HG02852 (cell line): ENCODE measurements around the gene UNC13B.
"Not testable (repeated sequence)": the region's sequence is repeated elsewhere in the genome, so short reads cannot be mapped to it uniquely, and the experiment has no call there.

Source experiments
- ATAC-seq: cut with Tn5 transposase; IDR thresholded peaks from one replicate; pipeline ENCODE4 v1.9.1; 2021; ENCODE audit warnings: mild to moderate bottlenecking, moderate library complexity; ENCODE audit not compliant: unreplicated experiment

UNC13B gene

GRCh38 chr9:35364817-35365585, 203.2 kb downstream of the UNC13B start:
- ATAC-seq: no peak

DNA sequence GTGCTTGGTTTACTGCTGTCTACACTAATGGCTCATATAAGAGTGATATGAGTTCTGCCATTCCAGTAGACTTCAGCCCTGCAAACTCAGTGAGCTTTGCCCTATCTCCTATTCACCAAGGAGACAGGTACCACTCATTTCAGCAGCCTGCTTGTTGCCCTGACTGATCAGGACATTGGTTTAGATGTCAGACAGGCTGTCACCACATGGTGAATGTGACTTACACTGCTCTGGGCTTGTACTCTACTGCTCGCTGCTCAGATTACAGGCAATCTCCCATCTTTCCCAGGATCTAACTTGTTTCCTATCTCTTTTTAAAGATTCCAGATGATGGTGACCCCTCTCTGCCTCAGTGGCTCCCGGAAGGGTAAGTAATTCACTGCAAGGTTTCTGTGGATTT, 204.8 kb downstream of the UNC13B start:
- ATAC-seq: no peak

GRCh38 chr9:35367451-35367850, 205.6 kb downstream of the UNC13B start:
- ATAC-seq: no peak

GRCh38 chr9:35370241-35370640, 208.4 kb downstream of the UNC13B start:
- ATAC-seq: no peak

DNA sequence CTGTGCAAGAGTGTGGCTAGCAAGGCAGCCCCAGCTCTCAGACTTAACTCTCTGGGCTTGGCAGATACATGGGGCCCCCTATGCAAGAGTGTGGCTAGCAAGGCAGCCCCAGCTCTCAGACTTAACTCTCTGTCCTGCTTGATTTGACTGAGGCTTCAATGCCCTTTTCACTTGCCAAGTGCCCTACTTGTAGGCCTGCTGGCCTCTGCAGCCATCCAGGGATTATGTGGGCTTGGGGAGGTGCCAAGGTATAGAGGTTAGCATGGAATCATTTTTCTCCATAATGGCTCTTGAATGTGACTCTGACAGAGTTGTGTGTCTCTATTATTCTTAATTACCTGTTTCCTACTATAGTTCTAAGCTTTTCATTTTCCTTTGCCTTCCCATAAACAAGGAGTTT, 212.6 kb downstream of the UNC13B start:
- ATAC-seq: no peak

GRCh38 chr9:35374910-35375309, 213.1 kb downstream of the UNC13B start:
- no peak for ATAC-seq

- no peak for ATAC-seq
Observed at GRCh38 chr9:35380039-35380438, 218.2 kb downstream of the UNC13B start.

- ATAC-seq: no peak
Observed at GRCh38 chr9:35380619-35381018, 218.8 kb downstream of the UNC13B start.

DNA sequence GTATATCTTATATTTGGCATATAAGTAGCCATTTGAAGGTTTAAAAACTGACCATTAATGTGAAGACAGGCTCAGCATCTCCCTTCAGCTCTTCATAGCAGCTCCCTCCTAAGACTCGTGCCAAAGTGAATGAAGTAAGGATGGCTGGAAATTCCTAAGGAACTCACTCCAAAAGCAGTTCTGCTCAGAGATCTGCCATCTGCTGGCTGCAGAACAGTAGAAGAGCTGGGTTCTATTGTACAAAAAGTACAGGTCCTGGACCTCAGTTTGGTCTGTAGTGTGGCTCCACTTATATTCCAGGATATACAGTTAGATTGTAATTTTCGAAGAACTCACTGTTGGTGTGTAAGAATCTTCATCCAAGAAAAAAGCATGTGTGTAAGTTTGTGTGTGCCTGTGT, 223.2 kb downstream of the UNC13B start:
- no peak for ATAC-seq

DNA sequence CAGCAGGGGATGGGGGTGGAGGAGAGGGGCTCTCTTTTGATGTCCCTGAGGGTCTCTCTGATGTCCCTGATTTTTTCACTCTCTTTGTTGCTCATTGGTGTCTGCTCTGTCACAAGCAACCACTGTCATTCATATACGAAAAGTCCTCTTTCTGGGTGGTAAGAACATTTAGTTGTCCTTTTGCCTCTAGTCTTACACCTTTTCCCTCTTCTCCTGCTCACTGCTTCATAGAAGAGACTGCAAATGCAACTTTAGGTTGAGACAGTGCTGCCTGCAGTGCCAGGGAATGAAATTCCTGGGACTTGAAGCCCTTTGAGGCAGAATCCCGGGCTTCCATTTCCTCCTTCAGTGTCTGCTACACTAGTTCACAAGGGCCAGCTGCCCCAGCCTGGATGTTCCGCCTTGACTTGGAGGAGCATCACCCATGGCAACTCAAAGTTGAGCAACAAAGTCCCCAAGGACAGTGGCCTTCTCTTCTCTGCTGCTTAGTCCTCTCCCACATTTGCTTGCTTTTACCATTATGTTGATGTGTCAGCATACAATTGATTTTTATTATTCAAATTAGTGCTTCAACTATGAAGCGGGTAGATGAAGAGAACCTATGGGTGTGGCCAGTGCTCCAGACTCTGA, 233.4 kb downstream of the UNC13B start:
- no peak for ATAC-seq

DNA sequence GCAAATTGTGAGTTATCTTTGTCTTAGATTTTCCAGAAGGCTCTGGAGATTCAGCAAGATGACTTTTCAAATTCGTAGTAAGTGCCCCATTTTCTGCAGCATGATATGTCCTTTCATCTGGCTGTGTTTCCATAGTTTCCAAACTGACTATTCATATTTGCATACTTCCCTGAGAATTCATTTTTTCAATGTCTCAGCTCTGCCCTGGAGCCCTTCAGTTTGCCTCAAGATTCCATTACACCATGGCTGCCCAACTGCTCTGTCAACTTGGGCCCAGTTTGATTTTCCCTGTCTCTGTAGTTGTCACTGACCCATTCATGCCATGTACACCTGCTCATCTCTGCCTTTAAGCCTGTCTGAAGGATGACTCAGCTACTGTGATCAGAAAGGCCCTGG, 233.9 kb downstream of the UNC13B start:
- no peak for ATAC-seq

GRCh38 chr9:35396560-35397215, 234.9 kb downstream of the UNC13B start:
- no peak for ATAC-seq

GRCh38 chr9:35397216-35397698, 235.4 kb downstream of the UNC13B start:
- no peak for ATAC-seq

DNA sequence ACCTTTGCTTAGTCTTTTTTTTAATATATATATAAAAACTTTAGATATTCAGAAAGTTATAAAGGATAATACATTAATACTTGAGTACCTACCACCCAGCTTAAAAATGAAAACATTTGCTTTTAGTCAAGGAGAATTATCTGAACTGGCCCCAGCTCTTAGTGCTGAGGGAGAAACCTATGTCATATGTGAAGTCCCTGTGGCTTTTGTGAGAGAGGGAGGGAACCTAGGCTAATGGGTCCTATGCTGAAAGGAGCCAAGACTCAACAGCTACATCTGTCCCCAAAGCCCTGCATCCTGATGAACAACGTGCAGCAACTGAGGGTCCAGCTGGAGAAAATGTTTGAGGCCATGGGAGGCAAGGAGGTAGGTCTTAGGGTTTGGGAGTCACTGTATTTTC, 236.1 kb downstream of the UNC13B start:
- no peak for ATAC-seq

DNA sequence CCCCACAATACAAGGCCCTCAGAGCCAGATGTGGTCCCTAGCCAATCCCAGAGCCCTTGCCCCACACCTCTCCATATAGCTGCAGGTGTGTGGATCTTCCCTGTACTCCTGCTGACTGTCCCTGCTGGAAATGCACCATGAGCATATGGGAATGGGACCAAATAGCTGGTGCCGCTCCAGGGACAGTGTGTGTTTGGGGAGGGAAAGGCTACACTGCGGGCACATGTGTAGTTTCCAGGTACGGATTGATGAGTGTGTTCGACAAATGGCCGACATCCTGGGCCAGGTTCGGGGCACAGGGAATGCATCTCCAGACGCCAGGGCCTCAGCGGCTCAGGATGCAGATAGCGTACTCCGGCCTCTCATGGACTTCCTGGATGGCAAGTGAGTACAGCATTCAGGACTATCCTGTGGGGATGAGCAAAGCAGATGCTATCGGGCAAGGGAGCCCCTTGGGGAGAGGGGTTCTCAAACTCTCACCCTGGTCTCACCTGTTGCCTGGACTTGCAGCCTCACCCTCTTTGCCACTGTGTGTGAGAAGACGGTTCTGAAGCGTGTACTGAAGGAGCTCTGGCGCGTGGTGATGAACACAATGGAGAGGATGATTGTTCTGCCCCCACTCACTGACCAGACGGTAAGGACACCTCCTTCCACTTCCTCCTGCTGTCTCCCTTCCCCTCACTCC, 237.0 kb downstream of the UNC13B start:
- no peak for ATAC-seq

DNA sequence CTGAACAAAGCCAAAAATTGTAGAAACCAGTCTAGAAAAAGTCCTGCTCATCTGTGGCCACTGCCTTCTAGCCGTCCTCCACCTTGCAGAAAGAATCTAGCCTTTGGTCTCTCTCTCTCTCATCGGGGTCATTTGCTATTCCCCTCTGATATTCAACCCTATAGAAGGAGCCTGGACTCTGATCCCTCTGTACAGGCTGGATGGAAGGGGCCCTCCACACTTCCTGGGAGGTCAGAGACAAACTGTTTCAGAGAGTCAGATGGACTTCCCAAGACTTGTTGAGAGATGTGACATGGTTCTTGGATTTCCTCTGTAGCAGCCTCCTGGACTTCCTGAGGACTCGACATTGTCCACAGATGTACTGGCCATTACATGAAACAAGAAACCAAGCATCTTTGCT, 243.1 kb downstream of the UNC13B start:
- ATAC-seq: no peak

- no peak for ATAC-seq
Observed at GRCh38 chr9:35406183-35406959, 244.6 kb downstream of the UNC13B start.

- no peak for ATAC-seq
Observed at GRCh38 chr9:35407846-35408245, 246.0 kb downstream of the UNC13B start.

- not testable (repeated sequence) for ATAC-seq
Observed at GRCh38 chr9:35409434-35409833, 247.6 kb downstream of the UNC13B start.

DNA sequence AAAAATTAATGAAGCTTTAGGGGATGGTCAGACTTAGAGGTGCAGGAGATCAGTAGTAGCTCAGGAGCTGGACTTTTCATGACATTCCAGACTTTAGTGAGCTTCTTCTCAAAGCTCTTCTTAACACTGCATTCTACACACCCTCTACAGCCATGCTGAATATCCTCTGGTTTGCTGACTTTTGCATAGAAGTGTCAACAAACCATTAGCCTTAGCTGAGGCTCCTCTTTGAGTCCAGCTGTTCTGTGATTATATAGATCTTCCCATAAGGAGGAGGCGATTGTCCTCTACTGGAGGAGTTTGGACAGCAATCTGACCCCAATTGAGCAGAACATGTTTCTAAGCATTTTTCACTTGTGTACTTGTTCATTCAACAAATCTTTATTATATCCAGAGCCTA, 253.1 kb downstream of the UNC13B start:
- ATAC-seq: no peak
